Measurements from ENCODE around the gene AHNAK2.
"Not testable (repeated sequence)": the region's sequence is repeated elsewhere in the genome, so short reads cannot be mapped to it uniquely, and the experiment has no call there.

The AHNAK2 gene

DNA sequence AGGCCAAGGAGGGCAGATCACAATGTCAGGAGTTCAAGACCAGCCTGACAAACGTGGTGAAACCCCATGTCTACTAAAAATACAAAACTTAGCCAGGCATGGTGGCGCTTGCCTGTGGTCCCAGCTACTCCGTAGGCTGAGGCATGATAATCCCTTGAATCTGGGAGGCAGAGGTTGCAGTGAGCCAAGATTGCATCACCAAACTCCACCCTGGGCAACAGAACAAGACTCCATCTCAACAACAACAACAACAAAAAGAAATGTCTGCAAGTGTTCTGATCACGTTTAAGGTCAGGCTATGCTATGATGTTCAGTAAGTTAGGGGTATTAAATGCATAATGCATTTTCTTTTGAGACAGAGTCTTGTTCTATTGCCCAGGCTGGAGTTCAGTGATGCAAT lies 60.2 kb downstream of the AHNAK2 start:
- DNase-seq (ENCODE audit: low read depth) = no peak

DNA sequence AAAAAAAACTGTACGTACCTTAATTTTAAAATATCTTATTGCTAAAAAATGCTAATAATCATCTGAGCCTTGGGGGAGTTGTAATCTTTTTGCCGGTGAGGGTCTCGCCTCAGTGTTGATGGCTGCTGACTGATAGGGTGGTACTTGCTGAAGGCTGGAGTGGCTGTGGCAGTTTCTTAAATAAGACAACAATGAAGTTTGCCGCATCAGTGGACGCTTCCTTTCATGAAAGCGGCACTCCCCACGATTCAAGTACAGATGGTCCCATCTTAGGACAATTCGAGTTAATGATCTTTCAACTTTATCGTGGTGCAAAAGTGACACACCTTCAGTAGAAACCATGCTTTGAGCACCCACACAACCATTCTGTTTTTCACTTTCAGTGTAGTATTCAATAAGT lies 61.1 kb downstream of the AHNAK2 start:
- no peak overlapping the region for H3K4me3 ChIP-seq (ENCODE audit: low read depth, low read length)
- DNase-seq (ENCODE audit: low read depth) = no peak

More for the DNA sequence above, 60.2 kb downstream of the AHNAK2 start:
- H3K4me3 ChIP-seq (ENCODE audit: low read depth, low read length) = no peak overlapping the region

DNA sequence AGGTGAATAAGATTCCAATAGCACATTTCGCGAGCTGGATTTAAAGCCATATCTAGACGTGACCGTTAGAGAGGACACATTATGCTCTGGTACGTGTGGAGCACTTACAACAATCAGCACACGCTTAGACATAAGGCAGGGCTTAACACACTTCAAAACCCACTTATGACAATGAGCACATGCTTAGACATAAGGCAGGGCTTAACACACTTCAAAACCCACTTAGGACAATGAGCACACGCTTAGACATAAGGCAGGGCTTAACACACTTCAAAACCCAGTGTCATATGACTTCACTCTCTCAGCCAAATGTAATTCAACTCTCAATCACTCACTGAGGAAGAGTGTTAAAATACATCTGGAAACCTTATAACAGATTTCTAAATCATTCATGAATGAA lies 64.7 kb downstream of the AHNAK2 start:
- H3K4me3 ChIP-seq (ENCODE audit: low read depth, low read length) = no peak overlapping the region
- no peak for DNase-seq (ENCODE audit: low read depth)

DNA sequence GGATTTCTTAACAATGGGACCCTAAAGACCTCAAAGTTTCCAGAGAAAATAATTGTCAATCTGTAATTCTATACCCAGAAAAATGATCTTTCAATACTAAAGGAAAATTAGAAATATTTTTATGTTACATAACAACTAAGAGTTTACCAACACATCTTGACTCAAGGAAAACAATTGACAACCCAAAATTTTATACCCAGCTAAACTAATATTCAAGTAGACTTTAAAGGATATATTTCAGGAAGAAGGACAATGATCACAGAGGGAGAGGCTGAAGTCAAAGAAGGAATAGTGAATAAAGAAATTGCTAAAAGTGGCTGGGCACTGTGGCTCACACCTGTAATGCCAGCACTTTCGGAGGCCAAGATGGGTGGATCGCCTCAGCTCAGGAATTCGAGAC lies 66.1 kb downstream of the AHNAK2 start:
- H3K4me3 ChIP-seq (ENCODE audit: low read depth, low read length) = no peak overlapping the region
- DNase-seq (ENCODE audit: low read depth) = no peak

DNA sequence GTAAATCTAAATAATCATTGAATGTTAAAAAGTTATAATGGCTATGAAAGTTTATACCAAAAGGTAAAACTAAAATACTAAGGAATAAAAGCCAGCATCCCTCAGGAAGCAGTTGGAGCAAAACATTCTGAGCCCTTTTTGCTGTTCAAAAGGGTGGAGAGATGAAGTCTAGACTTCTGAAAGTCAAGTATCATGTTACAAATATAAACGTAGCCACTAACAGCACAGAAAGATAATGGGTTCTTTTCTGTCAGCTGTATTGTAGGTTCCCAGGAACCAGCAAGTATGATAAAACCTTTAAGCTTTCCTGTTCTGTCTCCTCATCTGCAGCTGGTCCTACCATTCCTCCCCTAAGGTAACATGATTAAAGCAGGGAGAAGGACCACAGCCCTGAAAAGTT lies 69.9 kb downstream of the AHNAK2 start:
- no peak overlapping the region for H3K4me3 ChIP-seq (ENCODE audit: low read depth, low read length)
- no peak for DNase-seq (ENCODE audit: low read depth)

DNA sequence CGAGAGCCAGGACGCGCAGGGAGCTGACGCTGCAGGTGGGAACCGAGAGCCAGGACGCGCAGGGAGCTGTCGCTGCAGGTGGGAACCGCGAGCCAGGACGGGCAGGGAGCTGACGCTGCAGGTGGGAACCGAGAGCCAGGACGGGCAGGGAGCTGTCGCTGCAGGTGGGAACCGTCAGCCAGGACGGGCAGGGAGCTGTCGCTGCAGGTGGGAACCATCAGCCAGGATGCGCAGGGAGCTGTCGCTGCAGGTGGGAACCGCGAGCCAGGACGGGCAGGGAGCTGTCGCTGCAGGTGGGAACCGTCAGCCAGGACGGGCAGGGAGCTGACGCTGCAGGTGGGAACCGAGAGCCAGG lies 72.6 kb downstream of the AHNAK2 start:
- not testable (repeated sequence) for DNase-seq (ENCODE audit: low read depth); H3K4me3 ChIP-seq (ENCODE audit: low read depth, low read length)

DNA sequence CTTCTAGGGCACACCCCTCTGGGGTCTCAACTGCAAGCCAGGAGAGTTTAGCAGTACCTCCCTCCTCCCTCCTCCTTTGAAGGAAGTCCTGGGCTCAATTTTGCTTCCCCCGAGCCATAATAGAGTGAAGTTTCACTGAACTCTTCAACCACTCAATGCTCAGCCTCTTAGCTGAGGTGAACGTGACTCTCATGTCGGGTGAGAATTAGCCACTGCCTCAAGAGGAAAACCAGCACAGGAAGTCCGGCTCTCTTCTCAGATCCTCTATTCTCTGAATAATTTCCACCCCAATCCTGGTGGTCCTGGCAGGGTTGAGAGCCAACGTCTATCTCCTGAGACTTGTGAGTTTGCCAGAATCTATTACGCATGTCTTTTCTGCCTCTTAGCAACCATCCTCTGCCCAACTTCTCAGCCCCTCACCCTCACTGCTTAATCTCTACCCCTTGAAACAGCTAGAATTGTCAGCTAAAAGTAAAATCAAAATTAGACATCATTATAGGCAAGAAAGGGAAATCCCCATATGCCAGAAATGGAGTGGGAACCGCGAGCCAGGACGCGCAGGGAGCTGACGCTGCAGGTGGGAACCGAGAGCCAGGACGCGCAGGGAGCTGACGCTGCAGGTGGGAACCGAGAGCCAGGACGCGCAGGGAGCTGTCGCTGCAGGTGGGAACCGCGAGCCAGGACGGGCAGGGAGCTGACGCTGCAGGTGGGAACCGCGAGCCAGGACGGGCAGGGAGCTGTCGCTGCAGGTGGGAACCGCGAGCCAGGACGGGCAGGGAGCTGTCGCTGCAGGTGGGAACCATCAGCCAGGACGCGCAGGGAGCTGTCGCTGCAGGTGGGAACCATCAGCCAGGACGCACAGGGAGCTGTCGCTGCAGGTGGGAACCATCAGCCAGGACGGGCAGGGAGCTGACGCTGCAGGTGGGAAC lies 73.3 kb downstream of the AHNAK2 start:
- not testable (repeated sequence) for H3K4me3 ChIP-seq (ENCODE audit: low read depth, low read length); DNase-seq (ENCODE audit: low read depth)

DNA sequence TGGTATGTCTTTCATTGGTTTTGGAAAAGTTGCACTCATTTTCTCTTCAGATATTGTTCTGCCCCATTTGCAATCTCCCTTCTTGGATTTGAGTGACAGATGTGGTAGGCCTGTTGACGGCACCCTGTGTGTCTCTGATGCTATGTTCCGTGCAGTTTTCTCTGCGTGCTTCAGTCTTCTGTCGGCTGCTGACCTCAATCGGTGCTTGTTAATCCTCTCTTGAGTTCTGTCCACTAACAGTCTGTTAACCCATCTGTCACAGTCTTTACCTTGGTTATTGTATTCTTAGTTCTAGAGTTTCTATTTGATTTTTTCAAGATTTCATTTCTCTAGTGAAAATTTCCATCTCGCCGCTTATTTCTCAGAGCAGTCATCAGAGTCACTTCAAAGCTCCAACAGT lies 74.2 kb downstream of the AHNAK2 start:
- no peak overlapping the region for H3K4me3 ChIP-seq (ENCODE audit: low read depth, low read length)
- DNase-seq (ENCODE audit: low read depth) = no peak

DNA sequence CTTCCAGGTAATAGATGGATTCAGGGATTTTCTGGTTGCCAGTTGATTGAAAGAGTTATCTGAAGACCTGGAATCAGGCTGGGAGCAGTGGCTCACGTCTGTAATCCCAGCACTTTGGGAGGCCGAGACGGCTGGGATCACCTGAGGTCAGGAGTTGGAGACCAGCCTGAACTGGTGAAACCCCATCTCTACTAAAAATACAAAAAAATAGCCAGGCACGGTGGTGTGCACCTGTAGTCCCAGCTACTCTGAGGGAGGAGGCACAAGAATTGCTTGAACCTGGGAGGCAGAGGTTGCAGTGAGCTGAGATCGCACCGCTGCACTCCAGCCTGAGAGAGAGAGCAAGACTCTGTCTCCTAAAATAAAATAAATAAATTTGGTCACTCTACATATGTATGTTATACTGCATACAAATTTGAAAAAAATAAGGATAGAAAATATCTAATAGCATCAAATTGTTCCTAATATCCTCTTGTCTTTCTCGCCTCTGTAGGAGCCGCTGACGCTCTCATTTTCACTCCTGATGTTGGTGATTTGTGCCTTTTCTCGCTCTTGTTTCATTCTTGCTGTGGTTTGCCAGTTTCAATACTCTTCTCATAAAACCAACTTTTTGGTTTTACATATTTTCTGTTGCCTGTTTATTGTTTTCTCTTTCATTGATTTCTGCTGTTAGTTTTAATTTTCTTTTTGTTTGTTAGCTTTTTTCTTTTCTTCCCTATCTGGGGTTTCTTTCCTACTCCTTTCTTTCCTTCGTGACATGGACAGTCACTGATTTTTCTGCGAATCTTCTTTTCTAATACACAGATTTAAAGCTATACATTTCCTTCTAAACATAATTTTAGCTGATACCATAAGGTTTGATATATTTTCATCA lies 77.3 kb downstream of the AHNAK2 start:
- no peak overlapping the region for H3K4me3 ChIP-seq (ENCODE audit: low read depth, low read length)

DNA sequence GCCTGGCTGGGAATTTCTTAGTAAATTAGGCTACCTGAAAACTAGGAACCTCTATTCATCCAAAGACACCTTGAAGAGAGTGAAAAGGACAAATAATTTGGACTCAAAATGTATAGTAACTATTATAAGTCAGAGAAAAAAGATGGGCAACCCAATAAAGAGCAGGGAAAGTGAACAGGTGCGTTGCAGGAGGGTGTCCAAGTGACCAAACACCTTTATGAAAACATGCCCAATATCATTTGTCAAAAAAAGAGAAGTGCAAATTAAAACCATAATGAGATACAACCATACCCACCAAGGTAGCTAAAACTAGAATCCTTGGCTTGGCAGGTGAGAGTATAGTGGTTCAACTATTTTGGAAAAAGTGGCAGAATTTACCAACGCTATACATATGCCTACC lies 78.4 kb downstream of the AHNAK2 start:
- H3K4me3 ChIP-seq (ENCODE audit: low read depth, low read length) = no peak overlapping the region
- DNase-seq (ENCODE audit: low read depth) = no peak

More for the DNA sequence above, 77.3 kb downstream of the AHNAK2 start:
- DNase-seq (ENCODE audit: low read depth) = no peak

DNA sequence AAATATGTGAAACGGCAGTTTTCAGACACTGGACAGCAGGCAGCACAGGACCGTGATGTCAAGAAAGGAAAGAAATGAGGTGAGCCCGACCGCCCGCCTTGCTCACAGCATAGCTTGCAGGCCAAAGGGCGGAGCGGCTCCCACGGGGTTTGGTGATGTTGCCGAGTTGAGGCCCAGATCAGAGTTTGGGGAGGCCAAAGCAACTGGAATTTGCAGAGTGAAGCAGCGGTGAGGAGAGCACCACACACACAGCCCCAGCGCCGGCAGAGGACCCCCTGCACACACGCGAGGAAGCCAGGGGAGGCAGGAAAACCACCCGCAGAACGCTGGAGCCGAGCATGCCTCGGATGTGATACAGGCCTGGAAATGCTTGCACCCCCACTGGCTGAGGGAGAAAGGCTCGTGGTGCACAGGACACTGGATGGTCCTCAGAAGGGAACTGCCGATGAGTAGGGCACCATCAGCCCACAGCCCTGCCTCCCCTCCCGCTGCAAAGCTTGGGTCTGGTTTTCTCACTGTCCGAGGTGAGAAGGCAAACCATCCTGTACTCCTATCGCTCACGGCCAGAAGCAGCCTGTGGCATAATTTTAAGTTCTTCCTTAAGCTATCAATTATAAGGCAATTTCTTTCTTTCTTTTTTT lies 79.2 kb downstream of the AHNAK2 start:
- no peak for DNase-seq (ENCODE audit: low read depth)
- H3K4me3 ChIP-seq (ENCODE audit: low read depth, low read length) = no peak overlapping the region

DNA sequence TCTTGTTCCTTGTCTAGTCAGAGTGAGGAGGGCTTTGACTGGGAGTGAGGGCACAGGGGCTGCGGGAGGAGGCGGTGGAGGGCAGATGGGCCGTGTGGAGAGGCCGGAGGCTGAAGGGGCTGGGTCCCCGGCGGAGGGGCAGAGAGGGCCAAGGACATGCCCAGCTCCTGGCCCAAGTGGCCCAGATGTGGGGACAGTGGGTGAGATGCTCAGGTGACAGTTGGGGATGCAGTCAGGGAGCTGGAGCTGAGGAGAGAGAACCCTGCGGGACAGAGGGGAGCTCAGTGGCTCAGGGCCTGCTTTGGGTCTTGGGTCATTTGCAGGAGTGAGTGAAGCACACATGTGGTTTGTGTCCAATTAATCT lies 80.0 kb downstream of the AHNAK2 start:
- no peak for DNase-seq (ENCODE audit: low read depth)
- H3K4me3 ChIP-seq (ENCODE audit: low read depth, low read length) = no peak overlapping the region

DNA sequence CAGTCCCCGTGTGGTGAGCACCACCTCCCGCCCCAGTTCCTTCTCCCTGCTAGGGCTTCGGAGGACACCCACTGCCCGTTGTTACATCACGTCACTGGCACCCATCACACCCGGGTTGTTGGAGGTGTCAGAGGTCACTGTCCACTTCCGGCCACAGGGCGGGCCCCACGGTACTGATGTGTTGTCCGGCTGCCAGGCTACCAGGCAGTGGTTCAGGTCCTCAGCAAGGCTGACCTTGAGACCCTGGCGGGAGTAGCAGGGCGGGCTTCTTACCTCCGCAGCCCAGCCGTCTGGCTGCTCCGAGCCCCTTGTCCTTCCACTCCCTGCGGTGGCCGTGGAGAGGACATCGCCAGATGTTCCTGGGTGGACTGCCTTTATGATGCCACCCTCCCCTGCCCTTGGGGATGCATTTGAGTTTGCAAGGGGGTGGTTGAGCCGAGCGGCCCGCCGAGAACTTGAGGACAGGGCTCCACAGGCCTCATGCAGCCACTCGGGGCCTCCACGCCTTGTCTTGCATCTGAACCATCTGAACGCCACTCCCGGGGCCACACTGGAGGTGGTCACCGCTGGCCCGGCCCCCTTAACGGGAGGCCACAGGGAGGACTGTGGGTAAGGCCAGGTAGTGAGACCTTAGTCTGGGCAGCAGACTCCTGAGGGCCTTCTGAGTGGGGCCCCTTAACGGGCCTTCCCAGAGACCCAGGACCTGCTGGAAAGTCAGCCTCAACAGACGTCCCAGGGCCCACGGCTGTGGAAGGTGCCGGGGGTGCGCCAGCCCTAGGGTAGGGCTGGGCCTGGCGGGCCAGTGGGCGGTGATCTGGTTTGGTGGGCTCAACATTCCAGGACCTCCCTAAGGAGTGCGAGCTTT lies 80.6 kb downstream of the AHNAK2 start:
- no peak for DNase-seq (ENCODE audit: low read depth)
- no peak overlapping the region for H3K4me3 ChIP-seq (ENCODE audit: low read depth, low read length)

DNA sequence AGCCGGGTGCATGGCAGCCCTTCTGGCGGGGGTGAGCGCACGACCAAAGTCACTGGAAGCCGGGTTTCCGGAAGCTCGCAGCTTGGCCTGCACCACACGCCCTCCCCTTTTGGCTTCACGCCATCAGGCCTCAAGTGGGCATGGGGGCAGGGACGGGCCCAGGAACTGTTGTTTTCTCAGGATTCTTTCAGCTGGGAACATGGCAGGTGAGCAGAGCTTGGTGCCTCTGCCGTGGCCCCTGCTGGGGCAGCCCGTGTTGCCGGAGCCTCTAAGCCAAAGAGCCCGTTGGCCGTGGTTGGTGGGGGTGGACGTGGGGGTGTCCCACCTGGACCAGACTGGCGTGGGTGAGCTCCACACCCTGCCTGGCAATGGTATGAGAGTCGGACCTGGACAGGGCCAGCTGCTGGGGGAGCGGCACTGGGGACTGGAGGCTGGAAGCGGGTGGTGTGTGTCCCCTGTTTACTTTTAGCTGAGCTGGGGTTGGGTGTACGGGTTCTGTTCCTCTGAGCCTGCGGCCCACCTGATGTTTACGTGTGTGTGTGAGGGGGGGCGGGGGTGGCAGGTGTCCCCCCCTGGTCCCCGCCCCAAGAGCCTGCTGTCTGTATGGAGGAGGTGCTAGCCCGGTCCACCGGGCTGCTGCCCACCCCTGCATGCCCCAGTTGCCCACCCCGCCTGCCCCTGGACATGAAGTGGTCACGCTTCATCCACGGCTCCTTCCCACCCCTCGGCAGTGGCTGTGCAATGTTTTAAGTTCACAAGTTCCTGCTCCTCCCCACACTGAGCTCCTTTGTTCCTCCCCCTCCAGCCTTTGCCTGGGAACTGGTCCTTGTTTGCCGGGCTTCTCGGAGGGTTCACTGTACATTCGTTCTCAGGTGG lies 82.2 kb downstream of the AHNAK2 start:
- DNase-seq (ENCODE audit: low read depth) = no peak
- no peak overlapping the region for H3K4me3 ChIP-seq (ENCODE audit: low read depth, low read length)

DNA sequence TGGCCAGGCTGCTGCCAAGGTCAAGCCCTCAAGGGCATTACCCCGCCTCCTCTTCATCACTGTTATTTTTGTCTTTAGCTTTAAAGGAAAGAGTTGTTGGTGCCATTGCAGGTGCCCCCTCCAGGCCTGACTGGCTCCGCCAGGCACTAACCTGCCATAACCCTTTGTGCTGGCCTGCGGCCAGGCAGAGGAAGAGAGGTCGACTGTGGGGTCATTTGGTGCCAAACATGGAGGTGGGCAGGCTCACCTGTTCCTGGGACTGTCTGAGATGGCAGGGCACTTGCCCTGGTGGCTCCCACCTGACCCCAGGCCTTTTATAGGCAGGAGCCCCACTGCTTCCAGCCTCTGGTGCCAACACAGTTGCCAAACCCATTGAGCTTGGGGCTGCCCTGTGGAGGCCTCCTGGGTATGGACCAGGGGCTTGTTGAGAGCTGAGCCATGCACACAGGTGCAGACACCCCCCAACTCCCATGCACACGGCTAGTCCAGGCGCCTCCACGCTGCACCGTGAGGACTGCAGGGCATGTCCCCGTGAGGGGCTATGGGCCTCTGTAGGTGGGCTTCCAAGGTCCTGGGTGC lies 82.9 kb downstream of the AHNAK2 start:
- no peak overlapping the region for H3K4me3 ChIP-seq (ENCODE audit: low read depth, low read length)
- no peak for DNase-seq (ENCODE audit: low read depth)

DNA sequence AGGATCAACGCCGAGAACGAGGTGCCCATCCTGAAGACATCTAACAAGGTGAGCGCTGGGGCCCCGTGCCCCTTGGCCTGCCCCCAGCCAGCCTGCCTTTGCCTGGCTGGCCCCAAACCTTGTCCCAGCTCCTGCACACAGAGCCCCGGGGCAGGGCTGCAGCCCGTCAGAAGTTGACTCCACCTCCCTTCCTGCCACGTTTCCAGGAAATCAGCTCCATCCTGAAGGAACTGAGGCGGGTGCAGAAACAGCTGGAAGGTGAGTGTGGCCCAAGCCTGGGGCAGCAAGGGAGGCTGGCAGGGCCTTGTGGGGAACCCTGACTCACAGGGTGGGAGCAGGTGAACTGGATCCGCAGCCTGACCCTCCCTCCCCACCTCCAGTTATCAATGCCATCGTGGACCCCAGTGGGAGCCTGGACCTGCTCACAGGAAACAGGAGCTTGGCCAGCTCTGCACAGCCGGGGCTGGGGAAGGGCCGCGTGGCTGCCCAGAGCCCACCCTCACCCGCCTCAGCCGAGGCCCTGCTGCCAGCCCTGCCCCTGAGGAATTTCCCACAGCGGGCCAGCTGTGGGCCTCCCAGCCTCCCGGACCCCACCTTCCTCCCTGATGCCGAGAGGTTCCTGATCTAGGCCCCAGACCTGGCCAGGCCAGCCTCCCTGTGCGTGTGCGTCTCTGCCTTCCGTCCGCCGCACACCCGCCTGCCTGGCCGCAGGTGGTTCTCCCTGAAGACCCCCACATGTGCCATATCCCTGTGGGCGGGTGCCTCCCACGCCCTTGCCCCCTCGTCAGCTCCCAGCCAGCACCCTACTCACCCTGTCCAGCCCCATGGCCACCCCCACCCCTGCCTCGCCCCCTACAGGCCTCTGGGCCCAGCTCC lies 83.6 kb downstream of the AHNAK2 start:
- DNase-seq (ENCODE audit: low read depth) = no peak
- H3K4me3 ChIP-seq (ENCODE audit: low read depth, low read length) = no peak overlapping the region
